GM12891 (cell line): ENCODE data around the gene SART3.

Source experiments
- POLR2A ChIP-seq: IDR thresholded peaks from 2 replicates; pipeline ENCODE4 v1.6.1; 2011; ENCODE audit warnings: low read depth, low read length, control low read depth
- POLR2AphosphoS5 ChIP-seq: IDR thresholded peaks from 2 replicates; pipeline ENCODE4 v1.6.1; 2011; ENCODE audit warnings: low read depth, low read length, control low read depth
- TAF1 ChIP-seq: IDR thresholded peaks from 2 replicates; pipeline ENCODE4 v1.6.1; 2011; ENCODE audit warnings: low read depth, low read length, control low read depth

DNA sequence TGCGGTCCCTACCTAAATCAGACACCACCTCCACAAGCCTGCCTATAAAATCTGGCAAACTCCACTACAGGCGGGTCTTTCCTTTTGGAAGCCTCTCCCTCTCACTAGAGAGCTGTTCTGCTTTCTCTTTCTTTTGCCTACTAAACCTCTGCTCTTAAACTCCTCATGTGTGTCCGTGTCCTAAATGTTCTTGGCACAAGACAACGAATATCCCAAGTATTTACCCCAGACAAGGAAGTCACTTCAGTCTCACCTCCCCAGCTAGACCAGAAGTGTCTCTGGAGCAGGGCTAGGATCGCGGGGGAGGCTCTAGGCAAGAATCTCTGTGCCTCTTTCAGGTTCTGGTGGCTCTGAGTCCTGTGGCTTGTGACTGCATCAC, 83.1 kb downstream of the SART3 start:
- no peak for TF ChIP-seq POLR2A
- no peak for TF ChIP-seq POLR2AphosphoS5
- TF ChIP-seq TAF1 = no peak
